HepG2 (cell line): ENCODE results near the gene TBC1D14. TPM values are rescaled to one million over a fixed set of nuclear protein-coding genes. Genes with fewer than 3 reads are reported as not detected.

Experiments
- BRCA1 ChIP-seq: sonication (generic); formaldehyde crosslinking; IDR thresholded peaks from 2 replicates; pipeline ENCODE4 v1.4.0; 2020; ENCODE audit warnings: missing genetic modification reagents
- DMTF1 ChIP-seq: sonication (generic); formaldehyde crosslinking; IDR thresholded peaks from 2 replicates; pipeline ENCODE4 v1.4.0; 2020; ENCODE audit warnings: mild to moderate bottlenecking, missing genetic modification reagents
- EHMT2 ChIP-seq: fragments of 200-600 bp; sonication (generic); IDR thresholded peaks from 2 replicates; pipeline ENCODE4 v1.7.0; 2017; ENCODE audit warnings: antibody characterized with exemption, low read depth, low read length, borderline replicate concordance
- FLYWCH1 ChIP-seq: sonication (generic); formaldehyde crosslinking; IDR thresholded peaks from 2 replicates; pipeline ENCODE4 v1.8.1; 2023; ENCODE audit warnings: mild to moderate bottlenecking, missing genetic modification reagents
- KDM5B ChIP-seq: sonication (generic); formaldehyde crosslinking; IDR thresholded peaks from 2 replicates; pipeline ENCODE4 v1.4.0; 2020; ENCODE audit warnings: missing genetic modification reagents, mild to moderate bottlenecking, borderline replicate concordance
- MAFG ChIP-seq: sonication (generic); formaldehyde crosslinking; IDR thresholded peaks from 2 replicates; pipeline ENCODE4 v1.5.1; 2020; ENCODE audit warnings: mild to moderate bottlenecking, missing genetic modification reagents
- MYNN ChIP-seq: sonication (generic); formaldehyde crosslinking; IDR thresholded peaks from 2 replicates; pipeline ENCODE4 v1.4.0; 2020; ENCODE audit warnings: mild to moderate bottlenecking, low read depth, missing genetic modification reagents
- SALL1 ChIP-seq: sonication (generic); formaldehyde crosslinking; IDR thresholded peaks from 2 replicates; pipeline ENCODE4 v1.8.0; 2022; ENCODE audit warnings: mild to moderate bottlenecking, missing genetic modification reagents
- STAG1 ChIP-seq: sonication (generic); formaldehyde crosslinking; IDR thresholded peaks from 2 replicates; pipeline ENCODE4 v1.4.0; 2020; ENCODE audit warnings: missing genetic modification reagents
- TGIF2 ChIP-seq: IDR thresholded peaks from 2 replicates; pipeline ENCODE4 v1.6.1; 2016; ENCODE audit warnings: control low read depth, missing compliant biosample characterization
- WIZ ChIP-seq: sonication (generic); formaldehyde crosslinking; IDR thresholded peaks from 2 replicates; pipeline ENCODE4 v1.5.1; 2020; ENCODE audit warnings: mild to moderate bottlenecking, missing genetic modification reagents
- ZFP36L1 ChIP-seq: sonication (generic); formaldehyde crosslinking; IDR thresholded peaks from 2 replicates; pipeline ENCODE4 v1.8.0; 2022; ENCODE audit warnings: mild to moderate bottlenecking, missing genetic modification reagents, moderate library complexity
- ZNF138 ChIP-seq: sonication (generic); formaldehyde crosslinking; IDR thresholded peaks from 2 replicates; pipeline ENCODE4 v1.5.0; 2020; ENCODE audit warnings: mild to moderate bottlenecking, low read depth, missing genetic modification reagents
- ZNF441 ChIP-seq: sonication (generic); formaldehyde crosslinking; IDR thresholded peaks from 2 replicates; pipeline ENCODE4 v1.7.0; 2021; ENCODE audit warnings: missing genetic modification reagents, borderline replicate concordance
- ZNF503 ChIP-seq: sonication (generic); formaldehyde crosslinking; IDR thresholded peaks from 2 replicates; pipeline ENCODE4 v1.4.0; 2020; ENCODE audit warnings: missing genetic modification reagents
- ZNF615 ChIP-seq: sonication (generic); formaldehyde crosslinking; IDR thresholded peaks from 2 replicates; pipeline ENCODE4 v1.5.0; 2020; ENCODE audit warnings: mild to moderate bottlenecking, missing genetic modification reagents, borderline replicate concordance
- polyA plus RNA-seq, 8 experiments: library from polyadenylated mRNA; depleted of rRNA in 3 of 8; stranded (reverse) in 7 of 8; unstranded in 1 of 8; fragments of >200 nt; fragmentation: Illumina TruSeq in 4 of 8; extraction: Trizol in 4 of 8; gene quantifications; 2 replicates each; pipeline versions ENCODE4 v1.2.1 to v1.2.3, GENCODE V29; 2011 to 2016; ENCODE audit warnings: low read depth in 4 of 8, missing spikeins in 1 of 8, mixed read lengths in 1 of 8; ENCODE audit not compliant: insufficient read depth in 1 of 8
- total RNA-seq, 5 experiments: library from RNA; depleted of rRNA; stranded (reverse); fragments of >200 nt; fragmentation: Illumina TruSeq; extraction: Trizol; gene quantifications; 2 replicates each; pipeline ENCODE4 v1.2.3, GENCODE V29; 2016; ENCODE audit warnings: low read depth in 1 of 5
- TF ChIP-seq, protein P1 (sequence below): IDR thresholded peaks from 2 replicates; pipeline ENCODE4 v1.6.1; 2016; ENCODE audit warnings: missing biosample characterization, missing genetic modification reagents, low read depth
- TF ChIP-seq, protein P2 (sequence below), 2 experiments: sonication (generic) in 1 of 2; formaldehyde crosslinking in 1 of 2; IDR thresholded peaks; 2 replicates each; pipeline versions ENCODE4 v1.5.1 to v1.6.1; 2011 to 2020; ENCODE audit warnings: borderline replicate concordance in 1 of 2, low read depth in 1 of 2, low read length in 1 of 2, mild to moderate bottlenecking in 1 of 2, missing genetic modification reagents in 1 of 2, moderate library complexity in 1 of 2
- TF ChIP-seq, protein P3 (sequence below): sonication (generic); formaldehyde crosslinking; IDR thresholded peaks from 2 replicates; pipeline ENCODE4 v1.4.0; 2020; ENCODE audit warnings: low read depth, mild to moderate bottlenecking, missing genetic modification reagents

Gene TBC1D14
- total and polyA plus RNA-seq, 2 of the 13 experiments (the other 11 are each of a cell fraction or from before 2014, with no cell fraction given): 29.5 to 46.5 TPM

DNA sequence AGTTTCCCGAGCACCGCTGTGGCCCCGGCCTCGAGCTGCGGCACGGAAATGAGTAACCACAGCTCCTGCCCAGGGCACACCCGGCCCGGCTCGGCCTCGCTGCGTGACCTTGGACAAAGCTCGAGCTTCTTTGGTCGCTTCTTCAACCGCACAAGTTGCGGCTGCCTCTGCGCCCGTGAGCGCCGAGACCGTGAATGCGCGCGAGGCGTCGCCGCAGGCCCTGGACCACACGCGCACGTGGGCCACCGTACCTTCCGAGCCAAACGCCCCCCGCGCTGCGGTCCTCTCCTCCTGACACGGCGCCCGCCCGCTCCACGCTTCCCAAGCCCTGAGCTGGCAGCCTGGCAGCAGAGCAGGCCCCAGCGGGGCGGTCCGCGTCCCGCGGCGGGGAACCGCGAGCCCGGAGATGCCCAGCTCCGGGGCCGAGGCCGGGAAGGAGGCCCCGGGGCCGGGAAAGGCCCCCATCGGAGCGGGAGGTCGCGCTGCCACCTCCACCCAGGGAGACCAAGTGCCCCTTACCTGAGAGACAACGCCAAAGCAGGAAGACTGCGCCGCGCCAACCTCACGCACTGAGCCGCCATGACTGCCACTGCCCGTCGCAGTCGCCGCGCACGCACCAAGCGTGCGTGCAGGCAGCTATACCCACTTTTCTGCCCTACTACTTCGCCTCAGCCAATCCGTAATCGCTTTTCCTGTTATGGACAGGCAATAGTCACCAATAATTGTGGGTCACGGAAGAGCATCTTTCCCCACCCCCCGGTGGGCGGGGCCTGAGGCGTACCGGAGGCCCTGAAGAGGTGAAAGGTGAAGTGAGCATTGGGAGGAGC is 158.0 kb downstream of the TBC1D14 start, which contains the start of gene GRPEL1 (continued):
- TF ChIP-seq MYNN (no peak), ZNF441 (CRISPR knock-in tag) (no peak), TGIF2 (CRISPR knock-in tag) (peak; percentile 63), ZNF615 (CRISPR knock-in tag) (no peak), EHMT2 (no peak), ZNF138 (CRISPR knock-in tag) (peak; percentile 75), ZNF503 (0 out of 2 replicates have a peak, but pooled peaks have one; percentile 6), FLYWCH1 (CRISPR knock-in tag) (no peak), BRCA1 (CRISPR knock-in tag) (peak; percentile 67; the same call in 1 of the 2 replicates), DMTF1 (CRISPR knock-in tag) (0 out of 2 replicates have a peak, but pooled peaks have one; percentile 66), MAFG (CRISPR knock-in tag) (no peak), SALL1 (peak; percentile 55), STAG1 (no peak), WIZ (CRISPR knock-in tag) (no peak), ZFP36L1 (CRISPR knock-in tag) (peak; percentile 91), KDM5B (CRISPR knock-in tag) (peak; percentile 86; the same call in 1 of the 2 replicates)
- TF ChIP-seq, protein P1, sequence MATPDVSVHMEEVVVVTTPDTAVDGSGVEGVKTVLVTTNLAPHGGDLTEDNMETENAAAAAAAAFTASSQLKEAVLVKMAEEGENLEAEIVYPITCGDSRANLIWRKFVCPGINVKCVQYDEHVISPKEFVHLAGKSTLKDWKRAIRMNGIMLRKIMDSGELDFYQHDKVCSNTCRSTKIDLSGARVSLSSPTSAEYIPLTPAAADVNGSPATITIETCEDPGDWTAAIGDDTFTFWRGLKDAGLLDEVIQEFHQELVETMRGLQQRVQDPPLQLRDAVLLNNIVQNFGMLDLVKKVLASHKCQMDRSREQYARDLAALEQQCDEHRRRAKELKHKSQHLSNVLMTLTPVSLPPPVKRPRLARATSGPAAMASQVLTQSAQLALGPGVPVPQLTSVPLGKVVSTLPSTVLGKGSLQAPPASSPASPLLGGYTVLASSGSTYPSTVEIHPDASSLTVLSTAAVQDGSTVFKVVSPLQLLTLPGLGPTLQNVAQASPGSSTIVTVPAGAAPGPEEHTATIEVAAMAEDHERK (CRISPR knock-in tag): no peak
- TF ChIP-seq, protein P2, sequence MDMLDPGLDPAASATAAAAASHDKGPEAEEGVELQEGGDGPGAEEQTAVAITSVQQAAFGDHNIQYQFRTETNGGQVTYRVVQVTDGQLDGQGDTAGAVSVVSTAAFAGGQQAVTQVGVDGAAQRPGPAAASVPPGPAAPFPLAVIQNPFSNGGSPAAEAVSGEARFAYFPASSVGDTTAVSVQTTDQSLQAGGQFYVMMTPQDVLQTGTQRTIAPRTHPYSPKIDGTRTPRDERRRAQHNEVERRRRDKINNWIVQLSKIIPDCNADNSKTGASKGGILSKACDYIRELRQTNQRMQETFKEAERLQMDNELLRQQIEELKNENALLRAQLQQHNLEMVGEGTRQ (IDR thresholded peaks at IDR 0.05; ENCODE audit: low read depth, low read length): no peak
- TF ChIP-seq, protein P2 (CRISPR knock-in tag; IDR thresholded peaks at IDR 0.05; ENCODE audit: borderline replicate concordance): no peak
- TF ChIP-seq, protein P3, sequence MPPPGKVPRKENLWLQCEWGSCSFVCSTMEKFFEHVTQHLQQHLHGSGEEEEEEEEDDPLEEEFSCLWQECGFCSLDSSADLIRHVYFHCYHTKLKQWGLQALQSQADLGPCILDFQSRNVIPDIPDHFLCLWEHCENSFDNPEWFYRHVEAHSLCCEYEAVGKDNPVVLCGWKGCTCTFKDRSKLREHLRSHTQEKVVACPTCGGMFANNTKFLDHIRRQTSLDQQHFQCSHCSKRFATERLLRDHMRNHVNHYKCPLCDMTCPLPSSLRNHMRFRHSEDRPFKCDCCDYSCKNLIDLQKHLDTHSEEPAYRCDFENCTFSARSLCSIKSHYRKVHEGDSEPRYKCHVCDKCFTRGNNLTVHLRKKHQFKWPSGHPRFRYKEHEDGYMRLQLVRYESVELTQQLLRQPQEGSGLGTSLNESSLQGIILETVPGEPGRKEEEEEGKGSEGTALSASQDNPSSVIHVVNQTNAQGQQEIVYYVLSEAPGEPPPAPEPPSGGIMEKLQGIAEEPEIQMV: peak; percentile 72; the same call in 1 of the 2 replicates
